Stimulated activated CD8-positive, alpha-beta memory T cell treated with anti-CD3 and anti-CD28 coated beads, Interleukin-4, amount 100 ng/mL, for 4 hours (primary cell): ENCODE data around the gene BMP6.
"Not testable (repeated sequence)": the region's sequence is repeated elsewhere in the genome, so short reads cannot be mapped to it uniquely, and the experiment has no call there.

Experiments used
- DNase-seq, 2 donors: peaks; one replicate each; pipeline ENCODE4 v3.0.0-alpha.2; 2020; ENCODE audit warnings: low read depth in 2 of 2, low spot score in 1 of 2

BMP6 gene

GRCh38 chr6:7881765-7882500 lies 156.0 kb downstream of the BMP6 start:
- no peak for DNase-seq

DNA sequence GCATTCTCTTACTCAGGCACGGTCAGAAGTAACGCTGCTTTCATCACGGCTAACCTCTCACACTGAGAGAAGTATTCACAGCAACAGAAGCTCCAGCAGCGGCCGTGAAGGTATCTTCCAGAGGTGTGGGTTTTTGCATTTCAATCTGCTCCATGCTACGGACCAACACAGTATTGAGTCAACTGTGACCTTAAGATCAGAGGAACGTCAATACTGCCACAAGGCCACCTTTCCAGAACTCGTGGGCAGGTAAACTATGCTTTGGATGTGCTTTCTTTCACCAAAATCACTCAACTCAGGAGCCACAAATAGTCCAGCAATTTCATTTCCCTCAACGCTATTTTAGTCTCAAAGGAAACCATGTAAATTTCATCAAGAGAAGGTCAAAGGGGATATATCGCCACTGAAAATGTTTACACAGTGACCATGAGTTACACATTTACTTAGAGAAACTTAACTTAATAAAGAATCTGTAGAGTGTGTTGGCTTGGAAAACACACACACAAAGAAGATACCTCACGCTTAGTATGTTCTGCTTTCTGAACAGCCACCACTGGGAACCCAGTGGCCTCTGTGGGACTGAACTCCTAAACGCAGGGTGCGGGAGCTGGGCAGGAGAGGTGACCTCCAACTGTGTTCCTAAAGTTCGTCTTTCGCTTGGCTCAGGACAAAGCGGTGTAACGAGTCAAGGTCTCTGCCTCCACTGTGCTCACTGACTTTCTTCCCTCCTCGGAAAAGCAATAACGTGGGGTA lies 156.8 kb downstream of the BMP6 start:
- DNase-seq = no peak

DNA sequence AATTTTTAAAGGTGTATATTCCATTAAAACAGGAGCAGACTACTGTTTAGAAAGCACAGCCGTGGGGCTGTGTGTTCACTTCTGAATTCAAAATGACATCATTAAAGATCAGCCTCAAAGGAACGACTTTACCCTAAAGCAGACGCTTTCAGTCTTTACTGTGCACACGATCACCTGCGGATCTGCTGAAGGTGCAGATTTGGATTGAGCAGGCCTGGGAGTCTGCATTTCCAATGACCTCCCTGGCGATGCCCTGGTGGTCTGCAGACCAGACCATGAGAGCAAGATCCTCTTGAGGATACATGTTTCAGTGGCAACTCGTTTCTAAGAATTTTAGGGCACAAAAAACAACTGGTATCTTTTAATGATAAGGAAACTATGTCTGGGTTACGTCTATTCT lies 157.5 kb downstream of the BMP6 start:
- no peak for DNase-seq

DNA sequence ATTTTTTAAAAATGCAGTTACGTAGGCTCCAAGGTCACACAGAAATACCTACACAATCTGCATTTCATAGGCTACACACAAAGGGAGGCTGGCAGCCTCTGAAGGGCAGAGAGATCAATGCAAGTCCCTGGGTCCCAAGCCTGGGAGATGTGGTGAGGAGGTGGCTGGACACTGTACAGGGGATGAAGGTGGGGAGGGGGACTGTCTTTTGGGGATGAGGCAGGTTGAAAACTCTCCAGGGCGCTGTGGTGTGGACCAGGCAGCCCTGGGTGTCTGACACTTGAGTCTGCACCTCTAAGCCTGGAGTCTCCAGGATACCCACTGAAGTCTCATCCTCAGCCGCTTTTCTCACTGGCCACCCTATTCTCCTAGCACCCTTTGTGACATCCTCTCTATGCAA lies 160.2 kb downstream of the BMP6 start:
- DNase-seq = no peak

GRCh38 chr6:7887278-7887991 lies 161.5 kb downstream of the BMP6 start:
- no peak for DNase-seq

GRCh38 chr6:7888587-7889357 lies 162.9 kb downstream of the BMP6 start:
- DNase-seq = no peak

DNA sequence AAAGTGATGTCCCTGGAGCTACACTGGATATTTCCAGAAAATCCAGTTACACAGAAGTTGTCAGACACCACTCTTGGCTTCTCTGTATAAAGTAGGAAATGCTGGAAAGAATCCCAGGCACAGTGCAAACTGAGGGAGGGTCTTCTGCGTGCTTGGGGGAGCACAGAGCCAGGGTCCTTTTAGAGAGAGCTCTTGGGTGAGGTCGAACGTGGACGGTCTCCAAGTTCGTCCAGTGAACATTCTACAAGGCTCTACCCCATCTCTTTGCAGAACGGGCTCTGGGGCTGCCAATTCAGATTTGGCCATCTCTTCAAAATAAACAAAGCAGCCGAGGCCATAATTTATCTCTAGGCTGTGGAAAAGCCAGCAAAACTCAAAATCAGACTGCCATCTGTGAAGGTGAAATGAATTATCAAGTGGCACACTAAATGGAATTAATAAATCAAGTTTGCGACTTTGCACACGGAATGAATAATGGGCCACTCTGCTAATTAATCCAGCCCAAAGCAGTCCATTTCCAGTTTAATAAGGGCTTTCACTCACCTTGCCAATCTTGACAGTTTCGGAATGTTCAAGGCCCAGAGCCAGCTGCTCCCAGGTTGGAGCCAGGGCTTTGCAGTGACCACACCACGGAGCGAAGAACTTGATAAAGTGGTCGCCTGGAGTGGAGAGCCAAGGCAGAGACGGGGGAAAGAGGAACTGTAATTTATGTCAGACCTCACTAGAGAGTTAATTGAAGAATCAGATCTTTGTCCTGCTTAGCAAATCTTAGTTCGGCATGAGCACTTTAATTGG lies 165.4 kb downstream of the BMP6 start:
- no peak for DNase-seq

DNA sequence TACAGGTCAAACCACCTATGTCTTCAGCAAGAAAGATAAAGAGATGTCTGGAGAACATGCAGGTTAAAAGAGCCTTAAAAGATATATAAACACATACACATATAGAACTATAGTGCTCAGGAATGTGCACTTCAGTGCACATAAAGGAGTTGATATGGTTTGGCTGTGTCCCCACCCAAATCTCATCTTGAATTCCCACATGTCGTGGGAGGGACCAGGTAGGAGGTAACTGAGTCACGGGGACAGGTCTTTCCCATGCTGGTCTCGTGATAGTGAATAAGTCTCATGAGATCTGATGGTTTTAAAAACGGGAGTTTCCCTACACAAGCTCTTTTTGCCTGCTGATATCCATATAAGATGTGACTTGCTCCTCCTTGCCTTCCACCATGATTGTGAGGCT lies 166.5 kb downstream of the BMP6 start:
- not testable (repeated sequence) for DNase-seq

GRCh38 chr6:7893342-7893741 lies 167.4 kb downstream of the BMP6 start:
- no peak for DNase-seq

- DNase-seq = no peak
These were observed 168.6 kb downstream of the BMP6 start for GRCh38 chr6:7894262-7895124.

- DNase-seq = no peak
These were observed 169.2 kb downstream of the BMP6 start for GRCh38 chr6:7895125-7895423.

GRCh38 chr6:7896465-7896987 lies 170.6 kb downstream of the BMP6 start:
- DNase-seq = no peak

DNA sequence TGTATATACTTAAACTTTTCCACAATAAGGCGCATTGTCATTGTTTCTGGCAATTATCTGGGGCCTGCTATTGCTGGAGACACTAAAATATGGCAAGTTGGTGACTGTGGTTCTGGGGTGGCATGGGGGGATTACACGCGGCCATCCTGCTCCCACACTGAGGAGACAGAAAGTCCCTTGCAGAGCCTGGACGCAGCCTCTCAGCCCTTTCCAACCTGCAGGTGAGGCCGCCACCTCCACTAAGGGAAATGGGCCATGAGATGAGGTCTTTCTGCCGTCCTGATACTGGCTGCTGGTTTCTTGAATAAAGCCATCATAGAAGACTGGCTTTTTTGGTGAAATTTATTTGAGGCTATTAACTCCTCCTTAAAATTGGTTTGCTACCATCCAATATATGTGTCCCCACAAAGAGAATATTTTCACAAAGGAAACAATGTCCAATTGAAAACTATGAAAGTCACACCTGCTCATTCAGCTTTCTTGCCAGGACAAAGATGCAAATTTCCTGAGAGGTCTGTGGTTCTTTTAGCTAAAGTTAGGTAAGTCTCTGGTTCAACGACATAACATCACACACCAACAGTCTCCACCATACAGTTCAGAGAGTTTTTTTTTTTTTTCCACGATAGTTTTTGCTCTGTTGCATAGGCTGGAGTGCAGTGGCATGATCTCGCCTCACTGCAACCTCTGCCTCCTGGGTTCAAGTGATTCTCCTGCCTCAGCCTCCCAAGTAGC lies 171.7 kb downstream of the BMP6 start:
- no peak for DNase-seq

GRCh38 chr6:7898193-7898586 lies 172.3 kb downstream of the BMP6 start:
- DNase-seq = not testable (repeated sequence)

DNA sequence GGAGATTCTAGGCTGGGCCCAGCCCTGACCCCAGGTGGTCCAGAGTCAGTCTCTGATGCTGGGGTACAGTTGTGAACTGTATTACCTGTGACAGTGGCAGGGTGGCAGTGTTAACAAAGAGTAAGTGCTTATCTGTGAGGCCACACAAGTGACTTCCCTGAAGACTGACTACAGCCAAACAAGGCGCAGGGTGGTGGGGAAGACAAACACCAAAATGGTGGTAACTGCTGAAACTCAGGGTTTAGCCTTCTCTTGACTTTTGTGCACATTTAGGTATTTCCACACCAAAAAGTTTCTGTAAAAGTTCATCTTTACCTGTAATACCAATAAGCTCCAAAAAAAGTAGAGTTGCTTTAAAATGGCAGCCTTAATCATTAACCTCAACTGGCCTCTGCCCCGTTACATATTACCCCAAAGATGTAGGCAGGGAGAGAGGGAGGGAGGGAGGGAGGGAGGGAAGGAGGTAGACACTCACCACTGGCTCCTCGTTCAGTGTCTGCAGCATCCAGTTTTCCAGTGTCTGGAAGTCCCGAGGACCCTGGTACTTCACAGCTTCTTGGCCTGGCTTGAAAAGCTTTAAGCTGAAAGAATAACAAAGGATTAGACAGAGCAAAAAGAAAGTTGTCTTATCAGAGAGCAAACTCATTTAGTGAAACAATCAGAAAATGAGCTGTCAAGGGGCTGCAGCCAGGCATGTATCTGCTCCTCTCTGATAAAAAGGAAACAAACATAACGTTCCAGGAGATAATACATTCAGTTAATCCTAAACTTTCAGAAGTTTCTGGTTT lies 173.4 kb downstream of the BMP6 start:
- DNase-seq = no peak

- no peak for DNase-seq
These were observed 174.0 kb downstream of the BMP6 start for GRCh38 chr6:7899889-7900213.

- no peak for DNase-seq
These were observed 174.7 kb downstream of the BMP6 start for GRCh38 chr6:7900621-7901020.

DNA sequence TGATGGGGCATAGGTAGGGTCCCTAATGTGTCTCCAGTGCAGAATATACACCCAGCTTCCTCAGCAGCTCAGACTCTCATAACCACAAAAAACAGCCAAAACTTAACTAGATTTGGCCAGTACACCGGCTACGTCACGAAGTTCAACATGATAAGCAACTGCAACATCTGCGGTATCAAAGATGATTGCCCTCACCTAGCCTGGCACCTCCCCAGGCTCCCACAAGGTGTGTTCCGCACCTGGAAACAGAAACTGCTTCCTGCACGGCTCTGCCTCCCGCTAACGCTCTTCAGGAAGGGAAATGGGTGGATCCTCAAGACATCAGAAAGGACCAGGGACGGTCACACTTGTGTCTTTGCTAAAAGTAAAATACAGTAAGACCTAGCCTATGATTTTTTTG lies 175.2 kb downstream of the BMP6 start:
- DNase-seq = no peak
